Measurements from ENCODE around the gene CLEC7A. TPM values are rescaled to one million over a fixed set of nuclear protein-coding genes. Genes with fewer than 3 reads are reported as not detected.

The CLEC7A gene
- total RNA-seq, 1 experiment from 2014 or later = not detected

DNA sequence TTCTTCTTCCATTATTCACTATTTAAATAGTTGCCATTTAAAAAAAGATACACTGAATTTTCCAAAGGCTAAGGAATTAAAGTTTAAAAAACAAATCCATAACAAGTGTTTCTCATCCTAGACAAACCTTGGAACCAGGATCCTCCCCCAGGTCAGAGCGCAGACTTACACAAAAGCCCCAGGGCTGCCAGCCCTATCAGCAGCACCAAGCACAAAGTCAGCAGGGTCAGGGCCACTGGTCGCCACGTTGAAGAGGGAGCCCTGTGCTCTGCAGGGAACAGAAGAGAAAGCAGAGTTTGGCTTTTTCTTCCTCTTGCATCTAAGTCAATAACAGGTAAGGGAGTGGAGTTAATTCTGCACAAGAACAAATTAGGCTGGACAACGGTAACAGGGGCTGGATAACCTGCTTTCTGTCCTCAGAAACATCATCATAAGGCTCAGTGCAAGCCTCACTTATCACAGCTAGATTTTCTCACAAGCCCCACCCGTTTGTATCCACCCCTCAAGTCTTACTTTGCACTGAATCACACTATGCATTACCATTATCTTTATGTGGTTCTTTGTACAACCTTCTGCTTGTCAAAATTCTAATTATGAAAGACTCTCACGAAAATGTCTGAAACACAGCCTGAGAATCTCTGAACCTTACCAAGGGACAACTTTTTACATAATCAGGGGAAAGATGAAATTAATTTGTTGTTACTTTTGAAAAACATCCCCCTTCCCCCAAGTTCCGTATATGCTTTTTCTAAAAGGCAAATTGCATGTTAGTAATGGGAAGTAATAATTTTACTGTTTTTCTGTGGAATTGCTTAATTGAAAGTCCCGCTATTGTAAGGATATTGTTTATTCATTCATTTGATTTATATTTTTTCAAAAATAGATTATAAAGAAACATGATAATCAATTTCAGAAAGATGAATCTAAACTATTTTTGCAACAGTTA lies 40.8 kb downstream of the CLEC7A start:
- Histone ChIP-seq H3K27ac (ENCODE audit: insufficient read length, low read depth, low read length) (no peak overlapping the region), H3K27me3 (ENCODE audit: insufficient read depth, low read length) (no peaks in the 10 kb centered on the region), H3K9ac (ENCODE audit: extremely low read depth, insufficient read length, low read length) (no peak overlapping the region), H4K8ac (replicated peaks; ENCODE audit: insufficient read length, low read depth, low read length) (no peak overlapping the region), H3K79me2 (ENCODE audit: insufficient read depth, low read length) (no peaks in the 10 kb centered on the region), H3K4me2 (ENCODE audit: insufficient read depth, insufficient read length, low read length) (no peak overlapping the region), H3K79me1 (ENCODE audit: insufficient read depth, low read depth, low read length, poor library complexity, severe bottlenecking) (no peaks in the 10 kb centered on the region), H2BK15ac (ENCODE audit: low read depth, low read length) (no peak overlapping the region), H3K23ac (ENCODE audit: insufficient read length, low read depth, low read length) (no peak overlapping the region), H2BK120ac (ENCODE audit: low read depth, low read length, poor library complexity, severe bottlenecking) (no peak overlapping the region), H2AFZ (ENCODE audit: low read length) (no peak overlapping the region), H3K4ac (ENCODE audit: low read depth, low read length) (no peak overlapping the region), H3K23me2 (ENCODE audit: insufficient read length, low read depth, low read length, poor library complexity, severe bottlenecking) (no peaks in the 10 kb centered on the region), H4K5ac (ENCODE audit: insufficient read length, low read depth, low read length) (no peak overlapping the region), H2BK12ac (ENCODE audit: insufficient read length, low read depth, low read length) (no peak overlapping the region), H3T11ph (ENCODE audit: low read length) (no peak overlapping the region), H2BK20ac (ENCODE audit: low read depth, low read length, poor library complexity, severe bottlenecking) (no peak overlapping the region), H3K4me1 (ENCODE audit: insufficient read depth, low read length) (no peaks in the 10 kb centered on the region; the same call in 1 of the 2 replicates), H2AK5ac (ENCODE audit: insufficient read length, low read length) (no peak overlapping the region), H3K56ac (ENCODE audit: insufficient read length, low read depth, low read length) (no peak overlapping the region), H3K9me3 (ENCODE audit: control insufficient read depth, low read depth, low read length) (no peaks in the 10 kb centered on the region), H2BK5ac (ENCODE audit: insufficient read length, low read length) (no peak overlapping the region), H3K14ac (ENCODE audit: insufficient read depth, low read length) (no peak overlapping the region), H4K91ac (ENCODE audit: insufficient read length, low read depth, low read length) (no peak overlapping the region), H3K18ac (ENCODE audit: insufficient read length, low read depth, low read length) (no peak overlapping the region), H4K20me1 (ENCODE audit: control insufficient read depth, insufficient read depth, insufficient read length) (no peaks in the 10 kb centered on the region)
- Mint-ChIP-seq H3K4me3 (no peak overlapping the region), H3K36me3 (ENCODE audit: insufficient read depth in 1 of 3, low read depth in 3 of 3) (peaks cover 0 to 4% (median 0%) of the 10 kb centered on the region in 3 experiments; a peak in 2 of 7 replicates), H3K4me1 (peaks cover 12 to 14% of the 10 kb centered on the region in 2 experiments), H3K27ac (peak overlapping the region in 1 of 3 experiments; percentile 55; a peak in 3 of 7 replicates), H3K9me3 (peaks cover 3 to 5% of the 10 kb centered on the region in 2 experiments; a peak in 2 of 5 replicates), H3K27me3 (ENCODE audit: low read depth) (no peaks in the 10 kb centered on the region)
- WGBS (ENCODE audit: extremely low coverage, insufficient read length, low lambda C conversion rate) = no CpG with 5 or more reads among the region's 8 CpGs
- DNase-seq = peak; percentile 43
- TF ChIP-seq, protein P1, sequence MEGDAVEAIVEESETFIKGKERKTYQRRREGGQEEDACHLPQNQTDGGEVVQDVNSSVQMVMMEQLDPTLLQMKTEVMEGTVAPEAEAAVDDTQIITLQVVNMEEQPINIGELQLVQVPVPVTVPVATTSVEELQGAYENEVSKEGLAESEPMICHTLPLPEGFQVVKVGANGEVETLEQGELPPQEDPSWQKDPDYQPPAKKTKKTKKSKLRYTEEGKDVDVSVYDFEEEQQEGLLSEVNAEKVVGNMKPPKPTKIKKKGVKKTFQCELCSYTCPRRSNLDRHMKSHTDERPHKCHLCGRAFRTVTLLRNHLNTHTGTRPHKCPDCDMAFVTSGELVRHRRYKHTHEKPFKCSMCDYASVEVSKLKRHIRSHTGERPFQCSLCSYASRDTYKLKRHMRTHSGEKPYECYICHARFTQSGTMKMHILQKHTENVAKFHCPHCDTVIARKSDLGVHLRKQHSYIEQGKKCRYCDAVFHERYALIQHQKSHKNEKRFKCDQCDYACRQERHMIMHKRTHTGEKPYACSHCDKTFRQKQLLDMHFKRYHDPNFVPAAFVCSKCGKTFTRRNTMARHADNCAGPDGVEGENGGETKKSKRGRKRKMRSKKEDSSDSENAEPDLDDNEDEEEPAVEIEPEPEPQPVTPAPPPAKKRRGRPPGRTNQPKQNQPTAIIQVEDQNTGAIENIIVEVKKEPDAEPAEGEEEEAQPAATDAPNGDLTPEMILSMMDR (conservative IDR thresholded peaks at IDR 0.05) = no peak
